KOPT-K1 (cell line): ENCODE data around the gene RNF44.

ENCODE experiments used
- H3K27ac ChIP-seq: fragments of 200-600 bp; sonication (generic); 2 replicates; pipeline ENCODE4 v1.5.1; 2016; ENCODE audit warnings: antibody characterized with exemption, mild to moderate bottlenecking, low read depth, low read length; ENCODE audit not compliant: poor library complexity, severe bottlenecking
- H3K36me3 ChIP-seq: fragments of 200-600 bp; sonication (generic); 2 replicates; pipeline ENCODE4 v1.5.1; 2017; ENCODE audit warnings: antibody characterized with exemption, mild to moderate bottlenecking, low read length, moderate library complexity; ENCODE audit not compliant: insufficient read depth
- H3K9me3 ChIP-seq: fragments of 200-600 bp; sonication (generic); 2 replicates; pipeline ENCODE4 v1.5.1; 2017; ENCODE audit warnings: antibody characterized with exemption, low read length, mild to moderate bottlenecking; ENCODE audit not compliant: insufficient read depth, poor library complexity, severe bottlenecking

RNF44 gene

DNA sequence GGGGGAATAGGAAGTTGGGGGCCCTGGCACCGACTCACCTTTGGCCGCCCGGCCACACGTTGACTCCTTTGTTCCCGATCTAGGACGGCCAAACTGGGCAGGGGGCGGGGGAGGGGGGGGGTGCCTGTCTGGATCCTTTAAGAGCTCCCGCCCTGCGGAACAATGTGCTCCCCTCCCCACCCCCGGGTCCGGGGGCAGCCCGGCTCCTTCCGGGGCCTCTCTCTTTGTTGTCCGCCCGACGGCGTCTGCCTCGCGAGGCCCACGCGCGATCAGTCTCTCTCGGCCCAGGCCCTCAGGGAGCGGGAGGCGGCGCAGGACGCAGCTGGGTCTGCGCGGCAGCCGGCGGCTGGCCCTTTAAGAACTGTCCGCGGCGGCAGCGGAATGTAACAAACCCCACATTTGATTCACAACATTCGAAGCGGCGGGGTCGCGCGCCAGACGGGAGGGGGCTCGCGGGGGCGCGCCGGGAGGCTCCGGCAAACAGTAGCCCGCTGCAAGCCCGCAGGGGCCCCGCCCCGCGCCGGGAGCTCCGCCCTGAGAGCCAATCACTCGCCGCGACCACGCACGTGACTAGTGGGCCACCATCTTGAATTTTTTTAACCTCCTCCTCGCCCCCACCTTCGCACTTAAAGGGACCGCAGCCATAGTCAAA lies at the start of gene RNF44:
TSS of gene RNF44 (minus strand) at position 501 of the 652 bp plus-strand sequence. CDS start 4,930 bp downstream, outside the sequence.
- Histone ChIP-seq H3K27ac (peak within 1 kb of the TSS; percentile 95), H3K36me3 (peaks cover 11% of the 10 kb centered on the region), H3K9me3 (no peaks in the 10 kb centered on the region)

DNA sequence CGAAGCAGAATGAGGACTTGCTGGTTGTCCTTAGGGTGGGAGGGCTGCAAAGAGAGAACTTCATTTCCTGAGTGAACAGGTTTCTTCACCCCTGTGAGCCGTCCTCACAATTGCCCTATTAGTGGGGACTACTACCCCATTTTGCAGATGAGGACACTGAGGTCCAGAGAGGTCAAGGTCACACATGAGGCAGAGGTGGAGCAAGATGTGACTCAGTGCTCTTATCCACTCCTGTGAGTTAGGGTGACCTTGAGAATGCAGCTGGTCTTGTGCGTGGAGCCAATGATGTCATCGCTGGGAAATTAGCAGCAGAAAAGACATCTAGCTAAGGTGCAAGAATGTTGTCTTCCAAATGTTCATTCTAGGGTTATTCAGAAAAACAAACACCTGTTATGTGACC lies 45.9 kb upstream of the RNF44 start:
- Histone ChIP-seq H3K36me3 (no peaks in the 10 kb centered on the region), H3K27ac (no peak overlapping the region), H3K9me3 (peaks cover 22% of the 10 kb centered on the region)

DNA sequence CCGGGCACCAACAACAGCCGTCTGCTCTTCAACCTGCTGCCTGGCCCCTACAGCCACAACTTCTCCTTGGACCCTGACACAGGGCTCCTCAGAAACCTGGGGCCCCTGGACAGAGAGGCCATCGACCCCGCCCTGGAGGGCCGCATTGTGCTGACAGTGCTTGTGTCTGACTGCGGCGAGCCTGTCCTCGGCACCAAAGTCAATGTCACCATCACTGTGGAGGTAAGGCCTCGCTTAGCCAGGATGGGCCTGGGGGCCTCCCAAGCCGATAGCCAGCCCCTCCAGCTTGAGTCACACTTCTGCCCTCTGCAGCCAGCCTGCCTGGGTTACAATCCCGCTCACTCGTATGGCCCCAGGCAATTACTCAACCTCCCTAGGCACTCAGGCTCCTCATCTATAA lies 44.2 kb upstream of the RNF44 start:
- Histone ChIP-seq H3K27ac (no peak overlapping the region), H3K9me3 (peaks cover 22% of the 10 kb centered on the region), H3K36me3 (no peaks in the 10 kb centered on the region)

DNA sequence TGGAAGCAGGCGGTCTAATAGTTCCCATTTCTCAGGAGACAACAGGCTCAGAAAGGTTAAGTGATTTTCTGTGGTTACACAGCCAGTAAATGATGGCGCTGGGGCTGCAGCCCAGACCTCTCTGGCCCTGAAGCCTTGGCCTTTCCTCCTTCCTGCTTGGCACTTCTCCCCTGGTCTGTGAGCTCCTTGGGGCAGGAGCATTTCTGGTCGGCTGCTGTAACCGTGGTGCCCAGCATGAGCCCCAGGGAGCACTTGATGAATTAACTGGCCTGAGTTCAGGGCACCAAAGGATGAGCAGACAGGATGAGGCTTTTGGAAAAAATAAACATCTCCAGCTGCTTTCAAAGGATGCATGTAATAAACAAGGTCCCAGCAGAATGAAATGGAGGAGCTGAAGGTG lies 42.1 kb upstream of the RNF44 start:
- H3K27ac ChIP-seq = no peak overlapping the region

DNA sequence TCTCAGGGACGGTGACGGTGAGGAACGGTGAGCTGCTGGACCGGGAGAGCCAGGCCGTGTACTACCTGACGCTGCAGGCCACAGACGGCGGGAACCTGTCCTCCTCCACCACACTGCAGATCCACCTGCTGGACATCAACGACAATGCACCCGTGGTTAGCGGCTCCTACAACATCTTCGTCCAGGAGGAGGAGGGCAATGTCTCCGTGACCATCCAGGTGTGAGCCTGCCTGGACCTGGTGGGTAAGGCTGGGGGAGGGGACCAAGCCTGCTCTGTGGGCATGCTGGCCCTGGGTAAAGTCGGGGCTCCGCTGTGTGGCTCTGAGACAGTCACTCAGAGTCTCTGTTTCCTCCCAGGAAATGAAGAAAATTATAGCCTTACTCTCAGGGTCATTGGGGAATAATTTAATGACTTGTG lies 41.2 kb upstream of the RNF44 start:
- Histone ChIP-seq H3K9me3 (no peaks in the 10 kb centered on the region), H3K27ac (no peak overlapping the region), H3K36me3 (no peaks in the 10 kb centered on the region)

More for the DNA sequence above, 42.1 kb upstream of the RNF44 start:
- H3K9me3 ChIP-seq = peaks cover 5% of the 10 kb centered on the region
- H3K36me3 ChIP-seq = no peaks in the 10 kb centered on the region

DNA sequence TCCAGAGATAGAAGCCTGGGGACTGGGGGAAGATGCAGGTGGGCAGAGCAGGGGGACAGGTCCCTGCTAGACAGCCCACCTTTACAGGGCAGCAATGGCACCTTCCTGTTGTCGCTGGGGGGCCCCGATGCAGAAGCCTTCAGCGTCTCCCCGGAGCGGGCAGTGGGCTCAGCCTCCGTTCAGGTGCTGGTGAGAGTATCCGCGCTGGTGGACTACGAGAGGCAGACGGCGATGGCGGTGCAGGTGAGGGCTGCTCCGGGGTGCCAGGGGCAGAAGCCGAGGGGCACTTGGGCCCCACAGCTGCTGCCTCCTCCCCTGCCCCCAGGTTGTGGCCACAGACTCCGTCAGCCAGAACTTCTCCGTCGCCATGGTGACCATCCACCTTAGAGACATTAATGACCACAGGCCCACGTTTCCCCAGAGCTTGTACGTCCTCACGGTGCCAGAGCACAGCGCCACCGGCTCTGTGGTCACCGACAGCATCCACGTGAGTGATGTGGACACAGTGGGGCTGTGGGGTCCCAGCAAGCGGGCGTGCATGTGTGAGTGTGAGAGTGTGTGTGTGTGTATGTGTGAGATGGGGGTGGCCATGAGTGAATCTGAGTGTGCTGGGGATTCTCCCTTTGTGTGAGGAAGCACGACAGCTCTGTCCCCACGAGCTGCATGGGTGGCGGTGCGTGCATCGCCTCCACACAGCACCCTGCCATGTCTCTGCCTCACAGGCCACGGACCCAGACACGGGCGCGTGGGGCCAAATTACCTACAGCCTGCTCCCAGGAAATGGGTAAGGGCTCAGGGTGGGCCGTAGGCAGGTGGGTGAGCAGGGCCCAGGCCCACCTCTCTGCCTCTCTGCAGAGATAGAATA lies 40.3 kb upstream of the RNF44 start:
- no peak overlapping the region for H3K27ac ChIP-seq

DNA sequence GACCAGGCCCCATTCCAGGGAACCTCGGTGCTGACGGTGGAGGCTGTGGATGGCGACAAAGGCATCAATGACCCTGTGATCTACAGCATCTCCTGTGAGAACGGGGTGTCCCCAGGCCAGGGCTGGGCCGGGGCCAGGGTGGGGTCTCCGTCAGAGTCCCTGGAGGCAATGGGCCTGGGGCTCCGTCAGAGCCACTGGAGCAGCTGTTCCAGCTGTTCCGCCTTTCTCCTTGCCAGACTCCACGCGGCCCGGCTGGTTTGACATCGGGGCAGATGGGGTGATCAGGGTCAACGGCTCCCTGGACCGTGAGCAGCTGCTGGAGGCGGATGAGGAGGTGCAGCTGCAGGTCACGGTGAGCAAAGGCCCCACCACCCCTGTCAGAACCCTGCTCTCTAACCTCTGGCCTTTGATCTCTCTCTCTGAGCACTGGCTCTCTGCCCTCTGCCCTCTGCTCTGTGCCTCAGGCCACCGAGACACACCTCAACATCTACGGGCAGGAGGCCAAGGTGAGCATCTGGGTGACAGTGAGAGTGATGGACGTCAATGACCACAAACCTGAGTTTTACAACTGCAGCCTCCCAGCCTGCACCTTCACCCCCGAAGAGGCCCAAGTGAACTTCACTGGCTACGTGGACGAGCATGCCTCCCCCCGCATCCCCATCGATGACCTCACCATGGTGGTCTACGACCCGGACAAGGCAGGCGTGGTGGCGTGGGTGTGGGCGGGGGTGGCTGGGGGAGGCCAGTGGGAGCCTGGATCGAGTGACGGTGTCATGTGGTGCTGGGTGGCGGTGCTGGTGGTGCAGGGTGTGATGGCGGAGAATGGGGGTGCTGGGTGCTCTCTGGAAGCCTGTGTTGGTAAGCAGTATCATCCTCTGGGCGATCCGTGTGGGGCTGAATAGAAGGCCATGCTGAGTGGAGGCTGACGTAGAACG lies 38.6 kb upstream of the RNF44 start:
- Histone ChIP-seq H3K36me3 (no peaks in the 10 kb centered on the region), H3K9me3 (no peaks in the 10 kb centered on the region), H3K27ac (no peak overlapping the region)

More for the DNA sequence above, 40.3 kb upstream of the RNF44 start:
- Histone ChIP-seq H3K9me3 (no peaks in the 10 kb centered on the region), H3K36me3 (no peaks in the 10 kb centered on the region)

DNA sequence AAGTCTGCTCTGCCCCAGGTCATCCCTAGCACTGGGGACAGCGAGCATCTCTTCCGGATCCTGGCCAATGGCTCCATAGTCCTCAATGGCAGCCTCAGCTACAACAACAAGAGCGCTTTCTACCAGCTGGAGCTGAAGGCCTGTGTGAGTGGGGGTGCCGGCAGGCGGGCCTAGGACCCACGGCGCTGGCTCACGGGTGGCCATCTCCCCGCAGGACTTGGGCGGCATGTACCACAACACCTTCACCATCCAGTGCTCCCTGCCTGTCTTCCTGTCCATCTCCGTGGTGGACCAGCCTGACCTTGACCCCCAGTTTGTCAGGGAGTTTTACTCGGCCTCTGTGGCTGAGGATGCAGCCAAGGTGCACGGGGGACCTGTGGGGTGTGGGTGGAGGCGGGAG lies 37.9 kb upstream of the RNF44 start:
- Histone ChIP-seq H3K9me3 (no peaks in the 10 kb centered on the region), H3K27ac (no peak overlapping the region), H3K36me3 (no peaks in the 10 kb centered on the region)

DNA sequence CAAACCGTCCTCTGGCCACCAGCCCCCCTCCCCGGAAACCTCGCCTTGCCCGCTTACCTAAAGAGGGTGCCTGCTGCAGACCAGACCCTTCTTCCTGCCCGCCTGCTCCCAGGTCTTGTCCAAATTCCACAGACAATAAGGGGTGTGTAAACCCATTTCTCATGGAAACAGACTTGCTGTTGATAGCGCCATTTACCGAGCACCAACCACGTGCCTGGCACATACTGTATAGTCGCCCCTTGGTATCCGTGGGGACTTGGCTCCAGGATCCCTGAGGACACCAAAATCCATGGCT lies 37.0 kb upstream of the RNF44 start:
- H3K9me3 ChIP-seq = no peaks in the 10 kb centered on the region
- no peak overlapping the region for H3K27ac ChIP-seq
- H3K36me3 ChIP-seq = no peaks in the 10 kb centered on the region

DNA sequence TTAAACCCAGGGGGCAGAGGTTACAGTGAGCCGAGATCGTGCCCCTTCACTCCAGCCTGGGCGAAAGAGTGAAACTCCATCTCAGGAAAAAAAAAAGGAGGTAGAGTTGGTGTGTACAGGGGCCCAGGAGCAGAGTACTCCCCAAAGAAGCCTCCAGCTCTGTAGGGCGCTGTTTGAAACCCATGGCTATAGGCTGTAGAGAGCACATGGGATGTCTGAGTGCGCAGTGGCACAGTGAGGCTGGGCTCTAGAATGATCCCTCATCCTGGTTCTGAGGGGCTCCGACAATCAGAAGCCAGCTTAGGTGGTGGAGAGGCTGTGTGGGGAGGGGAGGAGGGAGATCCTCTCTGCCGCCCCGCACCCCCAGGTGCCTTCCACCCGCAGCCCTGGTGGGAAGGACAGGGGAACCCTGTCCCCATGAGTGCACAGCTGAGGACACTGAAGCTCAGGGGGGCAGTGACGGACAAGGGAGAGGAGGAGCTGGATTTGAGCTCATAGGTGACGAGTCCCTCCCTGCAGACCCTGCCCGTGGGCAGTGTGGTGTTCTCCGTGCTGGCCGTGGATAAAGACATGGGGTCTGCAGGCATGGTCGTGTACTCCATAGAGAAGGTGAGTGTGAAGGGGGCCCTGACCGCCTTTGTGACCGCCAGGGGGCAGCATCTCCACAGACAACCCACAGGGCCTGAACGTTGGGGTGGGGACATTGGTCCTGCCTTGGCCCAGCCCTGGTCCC lies 36.5 kb upstream of the RNF44 start:
- Histone ChIP-seq H3K36me3 (no peaks in the 10 kb centered on the region), H3K9me3 (no peaks in the 10 kb centered on the region), H3K27ac (no peak overlapping the region)

DNA sequence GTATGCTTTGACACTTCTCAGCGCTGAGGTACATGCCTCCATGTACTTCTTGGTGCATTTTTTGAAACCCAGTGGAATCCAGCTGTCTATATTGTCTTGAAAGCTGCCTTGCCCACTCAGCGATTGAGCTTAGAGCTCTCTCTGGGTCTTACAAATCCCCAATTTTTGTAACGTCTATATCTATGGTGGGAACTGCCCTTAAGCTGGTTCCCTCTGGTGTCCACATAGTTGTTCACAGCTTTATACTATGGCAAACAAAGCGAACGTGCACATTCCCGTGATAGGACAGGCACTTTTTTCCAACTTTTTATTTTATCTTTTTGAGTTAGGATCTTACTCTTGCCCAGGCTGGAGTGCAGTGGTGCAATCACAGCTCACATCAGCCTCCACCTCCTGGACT lies 32.8 kb upstream of the RNF44 start:
- Histone ChIP-seq H3K36me3 (no peaks in the 10 kb centered on the region), H3K27ac (no peak overlapping the region), H3K9me3 (no peaks in the 10 kb centered on the region)

DNA sequence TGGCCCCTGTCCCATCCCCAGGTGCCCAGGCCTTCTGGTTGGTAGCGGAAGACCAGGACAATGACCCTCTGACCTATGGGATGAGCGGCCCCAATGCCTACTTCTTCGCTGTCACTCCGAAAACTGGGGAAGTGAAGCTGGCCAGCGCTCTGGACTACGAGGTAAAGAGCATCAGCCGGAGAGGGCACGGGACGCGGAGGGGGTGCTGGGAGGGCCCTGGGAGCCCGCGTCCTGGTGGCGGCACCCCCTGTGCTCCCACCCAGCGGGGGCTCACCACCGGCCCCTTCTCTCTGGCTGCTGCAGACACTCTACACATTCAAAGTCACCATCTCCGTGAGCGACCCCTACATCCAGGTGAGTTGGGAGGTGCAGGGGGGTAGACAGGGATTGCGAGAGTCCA lies 31.5 kb upstream of the RNF44 start:
- Histone ChIP-seq H3K9me3 (no peaks in the 10 kb centered on the region), H3K27ac (no peak overlapping the region), H3K36me3 (no peaks in the 10 kb centered on the region)

DNA sequence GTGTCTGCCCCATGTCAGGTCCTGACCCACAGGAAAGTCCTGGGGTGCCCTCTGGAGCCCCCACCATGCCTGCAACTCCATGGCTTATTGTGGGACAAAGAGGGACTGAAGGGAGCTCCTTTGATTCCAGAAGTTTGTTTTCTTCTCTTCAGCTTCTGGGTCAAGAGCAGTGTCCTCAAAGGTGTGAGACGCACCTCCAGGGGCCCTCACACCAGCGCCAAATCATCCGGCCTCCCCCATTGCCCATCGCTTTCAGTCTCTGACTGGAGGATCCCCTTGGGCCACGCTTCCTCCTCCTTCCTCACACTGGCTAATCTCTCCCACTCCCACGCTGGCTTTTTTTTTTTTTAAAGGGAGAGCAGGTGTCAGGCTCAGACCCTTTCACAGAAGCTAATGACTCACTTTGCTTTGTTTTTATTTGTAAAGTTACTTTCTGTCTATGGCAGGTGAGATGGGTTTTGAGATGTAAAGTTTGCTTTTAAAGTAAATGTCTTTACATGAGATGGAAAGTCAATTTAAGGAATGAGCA lies 28.6 kb upstream of the RNF44 start:
- Histone ChIP-seq H3K36me3 (no peaks in the 10 kb centered on the region), H3K9me3 (no peaks in the 10 kb centered on the region), H3K27ac (no peak overlapping the region)

DNA sequence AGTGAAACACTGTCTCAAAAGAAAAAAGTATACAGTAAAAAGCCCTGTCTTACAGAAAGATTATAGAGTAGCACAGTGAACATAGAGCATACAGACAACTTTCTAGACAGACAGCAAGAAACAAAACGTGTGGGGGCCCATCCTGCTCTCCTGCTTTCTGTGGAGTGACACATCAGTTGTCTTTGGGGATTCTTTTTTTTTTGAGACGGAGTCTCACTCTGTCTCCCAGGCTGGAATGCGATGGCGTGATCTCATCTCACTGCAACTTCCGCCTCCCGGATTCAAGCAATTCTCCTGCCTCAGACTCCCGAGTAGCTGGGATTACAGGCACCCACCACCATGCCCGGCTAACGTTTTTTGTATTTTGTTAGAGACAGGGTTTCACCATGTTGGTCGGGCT lies 26.8 kb upstream of the RNF44 start:
- no peak overlapping the region for H3K27ac ChIP-seq
- no peaks in the 10 kb centered on the region for H3K36me3 ChIP-seq
- no peaks in the 10 kb centered on the region for H3K9me3 ChIP-seq
